Measurements from ENCODE around the gene BCAP31.
"Not testable (repeated sequence)": the region's sequence is repeated elsewhere in the genome, so short reads cannot be mapped to it uniquely, and the experiment has no call there.

The BCAP31 gene

GRCh38 chrX:153707406-153707805 is 16.8 kb downstream of the BCAP31 start:
- DNase-seq, result no peak

- DNase-seq, result no peak
These were observed 17.4 kb downstream of the BCAP31 start for GRCh38 chrX:153706799-153707198.

- not testable (repeated sequence) for DNase-seq
These were observed 18.7 kb downstream of the BCAP31 start for GRCh38 chrX:153705403-153706060.

GRCh38 chrX:153704631-153705402 is 19.4 kb downstream of the BCAP31 start:
- not testable (repeated sequence) for DNase-seq

- no peak for DNase-seq
These were observed 20.1 kb downstream of the BCAP31 start for GRCh38 chrX:153704021-153704526.

- no peak for DNase-seq
These were observed 21.2 kb downstream of the BCAP31 start for GRCh38 chrX:153703036-153703370.

GRCh38 chrX:153702336-153703035 is 21.7 kb downstream of the BCAP31 start:
- DNase-seq, result no peak

- no peak for DNase-seq
These were observed 22.5 kb downstream of the BCAP31 start for GRCh38 chrX:153701706-153702105.

- DNase-seq, result no peak
These were observed 23.2 kb downstream of the BCAP31 start for GRCh38 chrX:153700967-153701366.

GRCh38 chrX:153700376-153700945 is 23.7 kb downstream of the BCAP31 start:
- DNase-seq, result no peak

GRCh38 chrX:153699784-153700371 is 24.3 kb downstream of the BCAP31 start:
- DNase-seq, result not testable (repeated sequence)

- not testable (repeated sequence) for DNase-seq
These were observed 24.9 kb downstream of the BCAP31 start for GRCh38 chrX:153699210-153699783.

GRCh38 chrX:153697924-153698865 is 26.0 kb downstream of the BCAP31 start:
- DNase-seq, result no peak

GRCh38 chrX:153696986-153697722 is 27.0 kb downstream of the BCAP31 start:
- not testable (repeated sequence) for DNase-seq

- not testable (repeated sequence) for DNase-seq
These were observed 27.6 kb downstream of the BCAP31 start for GRCh38 chrX:153696538-153696937.

- no peak for DNase-seq
These were observed 28.1 kb downstream of the BCAP31 start for GRCh38 chrX:153696100-153696499.

- no peak for DNase-seq
These were observed 29.4 kb downstream of the BCAP31 start for GRCh38 chrX:153694687-153695270.

- not testable (repeated sequence) for DNase-seq
These were observed 29.9 kb downstream of the BCAP31 start for GRCh38 chrX:153694256-153694655.

- DNase-seq, result no peak
These were observed 30.7 kb downstream of the BCAP31 start for GRCh38 chrX:153693216-153694086.

Measured in stimulated activated CD4-positive, alpha-beta T cell treated with anti-CD3 and anti-CD28 coated beads, Interleukin-12 subunit alpha, Interleukin-12 subunit beta, amount 100 ng/mL, for 4 hours (primary cell).